ENCODE results near the gene TIRAP.

DNA sequence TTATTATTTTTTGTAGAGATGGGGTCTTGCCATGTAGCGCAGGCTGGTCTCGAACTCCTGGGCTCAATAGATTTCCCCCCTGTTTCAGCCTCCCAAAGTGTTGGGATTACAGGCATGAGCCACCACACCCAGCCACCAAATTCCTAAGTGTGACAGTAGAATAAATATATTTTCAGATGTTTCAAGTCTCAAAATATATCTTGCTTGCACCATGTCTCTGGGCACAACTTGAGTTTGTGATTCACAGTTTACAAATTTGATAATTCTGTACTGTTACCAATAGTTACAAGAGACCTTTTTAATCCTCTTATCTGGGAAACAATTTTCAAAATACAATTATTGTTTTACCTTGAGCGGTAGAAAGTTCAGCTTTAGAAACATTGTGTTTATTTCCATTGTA is 40.1 kb downstream of the TIRAP start:
- TF ChIP-seq, protein P1, sequence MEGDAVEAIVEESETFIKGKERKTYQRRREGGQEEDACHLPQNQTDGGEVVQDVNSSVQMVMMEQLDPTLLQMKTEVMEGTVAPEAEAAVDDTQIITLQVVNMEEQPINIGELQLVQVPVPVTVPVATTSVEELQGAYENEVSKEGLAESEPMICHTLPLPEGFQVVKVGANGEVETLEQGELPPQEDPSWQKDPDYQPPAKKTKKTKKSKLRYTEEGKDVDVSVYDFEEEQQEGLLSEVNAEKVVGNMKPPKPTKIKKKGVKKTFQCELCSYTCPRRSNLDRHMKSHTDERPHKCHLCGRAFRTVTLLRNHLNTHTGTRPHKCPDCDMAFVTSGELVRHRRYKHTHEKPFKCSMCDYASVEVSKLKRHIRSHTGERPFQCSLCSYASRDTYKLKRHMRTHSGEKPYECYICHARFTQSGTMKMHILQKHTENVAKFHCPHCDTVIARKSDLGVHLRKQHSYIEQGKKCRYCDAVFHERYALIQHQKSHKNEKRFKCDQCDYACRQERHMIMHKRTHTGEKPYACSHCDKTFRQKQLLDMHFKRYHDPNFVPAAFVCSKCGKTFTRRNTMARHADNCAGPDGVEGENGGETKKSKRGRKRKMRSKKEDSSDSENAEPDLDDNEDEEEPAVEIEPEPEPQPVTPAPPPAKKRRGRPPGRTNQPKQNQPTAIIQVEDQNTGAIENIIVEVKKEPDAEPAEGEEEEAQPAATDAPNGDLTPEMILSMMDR (IDR thresholded peaks at IDR 0.05 in 4 of 5, conservative IDR thresholded peaks at IDR 0.05 in 1 of 5) = no peak
- no peak for TF ChIP-seq POLR2A (IDR thresholded peaks at IDR 0.05)

Data from gastrocnemius medialis (tissue), 4 donors.